Fibroblast of lung (primary cell): Measurements from ENCODE around the gene UPF3A.

Experiments used
- CTCF ChIP-seq, 2 donors: IDR thresholded peaks in 1 of 2; conservative IDR thresholded peaks in 1 of 2; 1 replicate in 1 of 2; 2 replicates in 1 of 2; pipeline ENCODE4 v1.5.1; 2011 to 2012; ENCODE audit warnings: low read length in 2 of 2, control low read depth in 1 of 2, inconsistent platforms in 1 of 2, low read depth in 1 of 2, mild to moderate bottlenecking in 1 of 2
- EZH2 ChIP-seq: IDR thresholded peaks from 2 replicates; pipeline ENCODE4 v1.5.1; 2012; ENCODE audit warnings: low read length, control low read depth, mild to moderate bottlenecking; ENCODE audit errors: missing control alignments

- TF ChIP-seq CTCF (conservative IDR thresholded peaks at IDR 0.05 in 1 of 2, IDR thresholded peaks at IDR 0.05 in 1 of 2; ENCODE audit: low read depth in 1 of 2, low read length in 2 of 2) (no peak), EZH2 (no peak)
Measured at GRCh38 chr13:114299604-114300305, 18.4 kb downstream of the UPF3A start.
